OCI-LY7 (cell line): Measurements from ENCODE around the gene GPSM1.

Experiments used
- EZH2phosphoT487 ChIP-seq: fragments of 200-600 bp; sonication (generic); IDR thresholded peaks from 2 replicates; pipeline ENCODE4 v1.6.1; 2018; ENCODE audit warnings: low read depth, borderline replicate concordance, mild to moderate bottlenecking, mixed run types, antibody characterized with exemption, low read length, moderate library complexity, mixed read lengths
- TF ChIP-seq, protein P1 (sequence below): fragments of 200-600 bp; sonication (generic); conservative IDR thresholded peaks from 2 replicates; pipeline ENCODE4 v1.5.1; 2014; ENCODE audit warnings: mild to moderate bottlenecking, antibody characterized with exemption, low read length, moderate library complexity, mixed read lengths

DNA sequence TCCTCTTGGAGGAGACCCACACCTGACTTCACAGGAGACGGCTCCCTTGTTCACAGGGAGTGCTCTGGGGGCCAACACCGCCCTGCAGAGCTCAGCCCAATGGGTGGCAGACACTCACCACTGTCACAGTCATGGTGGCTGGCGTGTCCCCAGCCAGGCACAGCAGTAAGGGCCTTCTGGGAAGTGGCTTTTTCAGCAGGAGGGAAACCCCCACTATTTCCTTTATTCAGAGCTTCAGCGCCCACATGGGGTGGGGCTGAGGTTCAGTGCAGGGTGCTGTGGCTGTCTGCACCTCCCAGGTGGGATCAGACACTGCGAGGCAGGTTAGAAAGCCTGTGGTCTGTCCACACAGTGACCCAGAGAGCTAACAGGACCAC is 76.2 kb downstream of the GPSM1 start:
- TF ChIP-seq, protein P1, sequence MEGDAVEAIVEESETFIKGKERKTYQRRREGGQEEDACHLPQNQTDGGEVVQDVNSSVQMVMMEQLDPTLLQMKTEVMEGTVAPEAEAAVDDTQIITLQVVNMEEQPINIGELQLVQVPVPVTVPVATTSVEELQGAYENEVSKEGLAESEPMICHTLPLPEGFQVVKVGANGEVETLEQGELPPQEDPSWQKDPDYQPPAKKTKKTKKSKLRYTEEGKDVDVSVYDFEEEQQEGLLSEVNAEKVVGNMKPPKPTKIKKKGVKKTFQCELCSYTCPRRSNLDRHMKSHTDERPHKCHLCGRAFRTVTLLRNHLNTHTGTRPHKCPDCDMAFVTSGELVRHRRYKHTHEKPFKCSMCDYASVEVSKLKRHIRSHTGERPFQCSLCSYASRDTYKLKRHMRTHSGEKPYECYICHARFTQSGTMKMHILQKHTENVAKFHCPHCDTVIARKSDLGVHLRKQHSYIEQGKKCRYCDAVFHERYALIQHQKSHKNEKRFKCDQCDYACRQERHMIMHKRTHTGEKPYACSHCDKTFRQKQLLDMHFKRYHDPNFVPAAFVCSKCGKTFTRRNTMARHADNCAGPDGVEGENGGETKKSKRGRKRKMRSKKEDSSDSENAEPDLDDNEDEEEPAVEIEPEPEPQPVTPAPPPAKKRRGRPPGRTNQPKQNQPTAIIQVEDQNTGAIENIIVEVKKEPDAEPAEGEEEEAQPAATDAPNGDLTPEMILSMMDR, result no peak
- TF ChIP-seq EZH2phosphoT487, result no peak
